Measurements from ENCODE around the gene HIGD1B.
"Not testable (repeated sequence)": the region's sequence is repeated elsewhere in the genome, so short reads cannot be mapped to it uniquely, and the experiment has no call there.

HIGD1B gene

DNA sequence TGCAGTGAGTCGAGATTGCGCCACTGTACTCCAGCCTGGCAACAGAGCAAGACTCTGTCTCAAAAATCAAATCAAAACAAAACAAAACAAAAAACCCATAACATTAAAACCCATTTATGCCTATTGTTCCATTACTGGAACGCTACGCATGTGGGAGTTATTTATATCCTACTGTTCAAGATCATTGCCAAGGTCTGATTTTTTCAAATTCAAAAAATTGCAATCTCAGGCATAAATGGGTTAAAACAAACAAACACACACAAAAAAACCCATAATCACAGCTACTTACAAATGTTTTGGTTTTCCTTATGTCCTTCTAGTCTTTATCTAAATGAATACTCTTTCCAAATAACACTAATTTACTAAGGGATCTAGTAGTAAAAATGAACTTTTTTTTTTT, 35.4 kb upstream of the HIGD1B start:
- no peak for DNase-seq (ENCODE audit: low read depth)
- H3K4me3 ChIP-seq (ENCODE audit: low read length): no peak overlapping the region
- TF ChIP-seq, protein P1, sequence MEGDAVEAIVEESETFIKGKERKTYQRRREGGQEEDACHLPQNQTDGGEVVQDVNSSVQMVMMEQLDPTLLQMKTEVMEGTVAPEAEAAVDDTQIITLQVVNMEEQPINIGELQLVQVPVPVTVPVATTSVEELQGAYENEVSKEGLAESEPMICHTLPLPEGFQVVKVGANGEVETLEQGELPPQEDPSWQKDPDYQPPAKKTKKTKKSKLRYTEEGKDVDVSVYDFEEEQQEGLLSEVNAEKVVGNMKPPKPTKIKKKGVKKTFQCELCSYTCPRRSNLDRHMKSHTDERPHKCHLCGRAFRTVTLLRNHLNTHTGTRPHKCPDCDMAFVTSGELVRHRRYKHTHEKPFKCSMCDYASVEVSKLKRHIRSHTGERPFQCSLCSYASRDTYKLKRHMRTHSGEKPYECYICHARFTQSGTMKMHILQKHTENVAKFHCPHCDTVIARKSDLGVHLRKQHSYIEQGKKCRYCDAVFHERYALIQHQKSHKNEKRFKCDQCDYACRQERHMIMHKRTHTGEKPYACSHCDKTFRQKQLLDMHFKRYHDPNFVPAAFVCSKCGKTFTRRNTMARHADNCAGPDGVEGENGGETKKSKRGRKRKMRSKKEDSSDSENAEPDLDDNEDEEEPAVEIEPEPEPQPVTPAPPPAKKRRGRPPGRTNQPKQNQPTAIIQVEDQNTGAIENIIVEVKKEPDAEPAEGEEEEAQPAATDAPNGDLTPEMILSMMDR (conservative IDR thresholded peaks at IDR 0.05; ENCODE audit: low read depth, low read length): no peak

DNA sequence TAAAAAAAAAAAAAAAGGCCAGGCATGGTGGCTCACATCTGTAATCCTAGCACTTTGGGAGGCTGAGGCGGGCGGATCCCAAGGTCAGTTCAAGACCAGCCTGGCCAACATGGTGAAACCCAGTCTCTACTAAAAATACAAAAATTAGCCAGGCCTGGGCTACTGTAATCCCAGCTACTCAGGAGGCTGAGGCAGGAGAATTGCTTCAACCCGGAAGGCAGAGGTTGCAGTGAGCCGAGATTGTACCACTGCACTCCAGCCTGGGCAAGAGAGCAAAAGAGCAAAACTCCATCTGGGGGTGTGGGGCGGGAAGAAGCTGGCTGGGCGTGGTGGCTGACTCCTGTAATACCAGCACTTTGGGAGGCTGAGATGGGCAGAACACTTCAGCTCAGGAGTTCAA, 29.2 kb upstream of the HIGD1B start:
- H3K4me3 ChIP-seq (ENCODE audit: low read length); DNase-seq (ENCODE audit: low read depth): not testable (repeated sequence)

DNA sequence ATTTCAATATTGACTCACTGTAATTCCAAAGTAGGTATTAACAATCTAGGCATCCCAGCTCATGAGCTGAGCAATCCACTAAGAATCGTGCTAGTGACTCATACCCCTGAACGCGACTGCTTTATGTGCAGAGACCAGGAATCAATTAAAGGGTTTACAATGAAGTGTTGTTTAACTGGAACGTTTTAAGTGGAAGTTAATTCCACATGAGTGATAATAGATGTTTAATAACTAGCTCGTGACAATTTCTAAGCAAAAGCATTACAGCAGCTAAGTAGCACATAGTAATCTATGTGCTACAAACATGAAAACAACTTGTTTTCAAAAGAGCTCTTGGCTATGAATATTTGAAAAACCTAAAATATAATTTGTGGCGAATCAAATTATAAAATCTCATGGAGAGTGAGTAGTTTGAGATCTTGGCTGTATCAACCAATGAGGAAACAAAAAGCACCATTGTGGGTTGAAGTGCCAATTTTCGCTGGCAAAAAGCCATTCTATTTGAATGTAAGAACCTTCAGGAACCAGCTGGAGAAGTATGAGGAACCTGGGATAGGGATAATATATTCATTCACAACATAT, 27.0 kb upstream of the HIGD1B start:
- TF ChIP-seq, protein P1 (conservative IDR thresholded peaks at IDR 0.05; ENCODE audit: low read depth, low read length): no peak
- peak; percentile 98 for DNase-seq (ENCODE audit: low read depth)
- peak overlapping the region; percentile 16 for H3K4me3 ChIP-seq (ENCODE audit: low read length)

GRCh38 chr17:44825236-44825635, 22.4 kb upstream of the HIGD1B start:
- not testable (repeated sequence) for H3K4me3 ChIP-seq (ENCODE audit: low read length); DNase-seq (ENCODE audit: low read depth)

DNA sequence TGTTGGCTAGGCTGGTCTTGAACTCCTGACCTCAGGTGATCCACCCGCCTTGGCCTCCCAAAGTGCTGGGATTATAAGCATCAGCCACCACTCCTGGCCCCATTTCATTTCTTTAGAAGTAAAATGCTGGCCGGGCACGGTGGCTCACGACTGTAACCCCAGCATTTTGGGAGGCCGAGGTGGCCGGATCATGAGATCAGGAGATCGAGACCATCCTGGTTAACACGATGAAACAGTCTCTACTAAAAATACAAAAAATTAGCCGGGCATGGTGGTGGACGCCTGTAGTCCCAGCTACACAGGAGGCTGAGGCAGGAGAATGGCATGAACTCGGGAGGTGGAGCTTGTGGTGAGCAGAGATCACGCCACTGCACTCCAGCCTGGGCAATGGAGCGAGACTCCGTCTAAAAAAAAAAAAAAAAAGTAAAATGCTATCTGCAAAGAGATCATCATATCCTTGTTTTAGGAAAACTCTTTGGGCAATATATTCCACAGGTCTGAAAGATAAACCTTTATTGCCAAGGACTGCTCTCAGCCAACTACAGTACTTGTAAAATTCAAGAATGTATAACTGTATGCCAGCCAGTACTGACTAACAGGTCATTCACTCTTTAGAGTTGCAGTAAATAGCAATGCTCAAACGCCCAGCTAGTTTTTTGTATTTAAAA, 21.4 kb upstream of the HIGD1B start:
- no peak overlapping the region for H3K4me3 ChIP-seq (ENCODE audit: low read length)
- TF ChIP-seq, protein P1 (conservative IDR thresholded peaks at IDR 0.05; ENCODE audit: low read depth, low read length): no peak
- no peak for DNase-seq (ENCODE audit: low read depth)

DNA sequence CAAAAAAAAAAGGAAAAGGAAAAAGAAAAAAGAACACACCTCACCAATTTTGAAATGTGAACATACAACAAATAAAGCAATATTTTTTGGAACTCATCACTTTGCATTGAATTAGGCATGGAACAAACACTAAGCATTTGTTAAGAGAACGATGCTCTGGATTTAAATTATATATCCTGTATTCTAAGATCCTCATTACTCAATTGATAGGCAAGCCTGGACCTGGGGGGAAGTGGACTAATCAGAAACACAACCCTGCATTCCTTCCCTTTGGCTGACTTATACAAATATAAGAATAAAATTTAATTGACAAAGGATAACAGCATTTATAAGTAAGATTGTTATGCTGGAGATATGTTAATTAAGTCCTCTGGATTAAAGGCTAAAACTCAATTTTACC, 19.8 kb upstream of the HIGD1B start:
- DNase-seq (ENCODE audit: low read depth): no peak
- TF ChIP-seq, protein P1 (conservative IDR thresholded peaks at IDR 0.05; ENCODE audit: low read depth, low read length): no peak
- H3K4me3 ChIP-seq (ENCODE audit: low read length): peak overlapping the region; percentile 72

DNA sequence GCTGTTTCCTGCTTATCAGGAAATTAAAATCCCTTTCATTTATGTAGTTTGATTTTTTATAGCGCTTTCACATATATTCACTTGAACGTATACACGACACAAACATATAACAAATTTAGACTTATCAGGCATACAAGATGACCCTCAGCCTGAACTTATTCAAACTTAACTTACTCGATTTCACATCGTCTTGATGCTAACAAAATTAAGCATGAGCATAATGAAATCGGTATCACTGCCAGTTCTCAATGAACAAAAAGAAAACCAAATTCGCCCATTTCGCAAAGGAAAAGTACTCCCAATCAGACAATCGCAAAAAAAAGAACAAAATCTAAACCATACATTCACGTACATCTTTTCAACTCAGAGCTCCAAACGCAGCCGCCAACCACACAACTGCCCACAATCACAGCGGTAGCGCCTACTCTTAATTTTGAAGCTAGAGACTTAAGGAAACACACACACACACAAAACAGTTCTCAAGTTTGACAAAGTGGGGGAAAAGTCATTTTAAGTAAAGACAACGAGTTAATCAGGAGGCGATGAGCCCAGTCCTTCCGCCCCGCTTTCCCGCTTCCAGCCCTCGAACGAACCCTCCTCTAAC, 18.7 kb upstream of the HIGD1B start:
- TF ChIP-seq, protein P1 (conservative IDR thresholded peaks at IDR 0.05; ENCODE audit: low read depth, low read length): no peak
- no peak for DNase-seq (ENCODE audit: low read depth)

More for the DNA sequence above, 18.7 kb upstream of the HIGD1B start:
- peak overlapping the region; percentile 72 for H3K4me3 ChIP-seq (ENCODE audit: low read length)
